IMR-90 (cell line): ENCODE measurements around the gene GNA15. TPM values are rescaled to one million over a fixed set of nuclear protein-coding genes. Genes with fewer than 3 reads are reported as not detected.

Experiments used
- ATAC-seq: fragments of 200-7000 bp; cut with Tn5 transposase; 2 replicates; pipeline ENCODE4 v1.9.1; 2020; ENCODE audit warnings: low read depth, mild to moderate bottlenecking, moderate library complexity
- BruUV-seq: library from RNA; stranded (reverse); fragments of 400-500 nt; replicated peaks from 2 replicates; lab custom pipeline; 2021; lab: Mats Ljungman, UMichigan
- CTCF ChIA-PET: fragments of 300-600 bp; formaldehyde crosslinking; extraction: SDS; loops from one replicate; lab custom pipeline; 2021; ENCODE audit warnings: antibody characterized with exemption; lab: Yijun Ruan, JAX
- POLR2A ChIA-PET: fragments of 300-600 bp; sonication (Branson Sonifier 250); formaldehyde crosslinking; loops from one replicate; lab custom pipeline; 2022; ENCODE audit warnings: antibody characterized with exemption; ENCODE audit not compliant: unreplicated experiment; lab: Charles Lee
- DNase-seq: peaks from one replicate; pipeline ENCODE4 v3.0.0; 2013
- H2AFZ ChIP-seq: replicated peaks from 2 replicates; pipeline ENCODE3; 2013; ENCODE audit warnings: low read length, mild to moderate bottlenecking; ENCODE audit not compliant: poor library complexity
- H2AK5ac ChIP-seq: 2 replicates; pipeline ENCODE4 v1.6.1; 2013; ENCODE audit warnings: low read depth, low read length, inconsistent platforms
- H2AK9ac ChIP-seq: replicated peaks from 2 replicates; pipeline ENCODE3; 2013; ENCODE audit warnings: mild to moderate bottlenecking, low read depth, low read length, moderate library complexity; ENCODE audit not compliant: poor library complexity
- H2BK120ac ChIP-seq: 2 replicates; pipeline ENCODE4 v1.6.1; 2013; ENCODE audit warnings: low read depth, low read length, inconsistent platforms
- H2BK15ac ChIP-seq: 3 replicates; pipeline ENCODE4 v1.6.1; 2013; ENCODE audit warnings: low read depth, low read length, inconsistent platforms
- H2BK20ac ChIP-seq: 2 replicates; pipeline ENCODE4 v1.6.1; 2013; ENCODE audit warnings: low read depth, mild to moderate bottlenecking, inconsistent platforms, low read length, moderate library complexity
- H2BK5ac ChIP-seq: 2 replicates; pipeline ENCODE4 v1.6.1; 2013; ENCODE audit warnings: mild to moderate bottlenecking, low read depth, low read length, inconsistent platforms; ENCODE audit not compliant: poor library complexity, severe bottlenecking
- H3K14ac ChIP-seq: replicated peaks from 2 replicates; pipeline ENCODE4 v1.6.1; 2013; ENCODE audit warnings: low read depth, low read length, inconsistent platforms
- H3K18ac ChIP-seq: 2 replicates; pipeline ENCODE4 v1.6.1; 2013; ENCODE audit warnings: low read depth, low read length, control low read depth
- H3K23ac ChIP-seq: 2 replicates; pipeline ENCODE4 v1.6.1; 2013; ENCODE audit warnings: low read depth, low read length, inconsistent platforms
- H3K27ac ChIP-seq: 2 replicates; pipeline ENCODE4 v1.5.1; 2013; ENCODE audit warnings: mild to moderate bottlenecking, control low read depth, low read length; ENCODE audit not compliant: insufficient read depth
- H3K27me3 ChIP-seq: 2 replicates; pipeline ENCODE4 v1.6.1; 2013; ENCODE audit warnings: low read length; ENCODE audit not compliant: control insufficient read depth, insufficient read depth
- H3K36me3 ChIP-seq: 2 replicates; pipeline ENCODE4 v1.6.1; 2013; ENCODE audit warnings: low read length, mixed read lengths; ENCODE audit not compliant: control insufficient read depth, insufficient read depth
- H3K4ac ChIP-seq: 2 replicates; pipeline ENCODE4 v1.6.1; 2013; ENCODE audit warnings: low read depth, low read length, inconsistent platforms
- H3K4me1 ChIP-seq: 2 replicates; pipeline ENCODE4 v1.6.1; 2013; ENCODE audit warnings: low read length, mixed read lengths; ENCODE audit not compliant: control insufficient read depth, insufficient read depth
- H3K4me2 ChIP-seq: 2 replicates; pipeline ENCODE4 v1.6.1; 2013; ENCODE audit warnings: low read depth, mild to moderate bottlenecking, control low read depth, low read length, moderate library complexity
- H3K4me3 ChIP-seq: 2 replicates; pipeline ENCODE4 v1.5.1; 2013; ENCODE audit warnings: low read depth, mild to moderate bottlenecking, control low read depth, low read length, moderate library complexity; ENCODE audit not compliant: insufficient read depth
- H3K56ac ChIP-seq: 2 replicates; pipeline ENCODE4 v1.6.1; 2013; ENCODE audit warnings: low read length, inconsistent platforms; ENCODE audit not compliant: insufficient read depth; ENCODE audit errors: extremely low read depth
- H3K79me1 ChIP-seq, 2 experiments: 2 replicates each; pipeline ENCODE4 v1.6.1; 2013; ENCODE audit warnings: low read length in 2 of 2, inconsistent platforms in 1 of 2, low read depth in 1 of 2
- H3K9ac ChIP-seq: 2 replicates; pipeline ENCODE4 v1.6.1; 2013; ENCODE audit warnings: low read depth, low read length, control low read depth
- H3K9me1 ChIP-seq: 2 replicates; pipeline ENCODE4 v1.6.1; 2013; ENCODE audit warnings: low read length, inconsistent platforms; ENCODE audit not compliant: insufficient read depth
- H3K9me3 ChIP-seq: 2 replicates; pipeline ENCODE4 v1.6.1; 2013; ENCODE audit warnings: low read length; ENCODE audit not compliant: control insufficient read depth, insufficient read depth
- H4K20me1 ChIP-seq: 2 replicates; pipeline ENCODE4 v1.6.1; 2013; ENCODE audit warnings: low read length, inconsistent platforms; ENCODE audit not compliant: insufficient read depth
- H4K5ac ChIP-seq: 2 replicates; pipeline ENCODE4 v1.6.1; 2013; ENCODE audit warnings: mild to moderate bottlenecking, low read depth, low read length, control low read depth
- H4K8ac ChIP-seq, 2 experiments: 2 replicates each; pipeline ENCODE4 v1.6.1; 2013; ENCODE audit warnings: low read depth in 2 of 2, low read length in 2 of 2, control low read depth in 1 of 2, inconsistent platforms in 1 of 2
- H4K91ac ChIP-seq: 2 replicates; pipeline ENCODE4 v1.6.1; 2013; ENCODE audit warnings: low read depth, low read length, inconsistent platforms; ENCODE audit not compliant: insufficient read depth
- BHLHE40 ChIP-seq: fragments of 150-350 bp; IDR thresholded peaks from 2 replicates; pipeline ENCODE4 v1.6.1; 2016; ENCODE audit warnings: mild to moderate bottlenecking, low read depth, low read length
- CEBPB ChIP-seq: IDR thresholded peaks from 2 replicates; pipeline ENCODE4 v1.6.1; 2012; ENCODE audit warnings: low read depth, low read length, improper control_type of control experiment
- CHD1 ChIP-seq: IDR thresholded peaks from 2 replicates; pipeline ENCODE4 v1.6.1; 2012; ENCODE audit warnings: low read depth, low read length, improper control_type of control experiment
- CTCF ChIP-seq: conservative IDR thresholded peaks from 2 replicates; pipeline ENCODE4 v1.5.1; 2012; ENCODE audit warnings: mild to moderate bottlenecking, low read depth, low read length, improper control_type of control experiment
- ELK1 ChIP-seq: fragments of 150-350 bp; IDR thresholded peaks from 2 replicates; pipeline ENCODE4 v1.6.1; 2016; ENCODE audit warnings: low read depth, mild to moderate bottlenecking, low read length, moderate library complexity, borderline replicate concordance
- FOS ChIP-seq: fragments of 150-350 bp; IDR thresholded peaks from 2 replicates; pipeline ENCODE4 v1.6.1; 2016; ENCODE audit warnings: low read depth, low read length
- MAFK ChIP-seq: IDR thresholded peaks from 2 replicates; pipeline ENCODE4 v1.6.1; 2012; ENCODE audit warnings: low read depth, low read length, improper control_type of control experiment
- MAZ ChIP-seq: IDR thresholded peaks from 2 replicates; pipeline ENCODE4 v1.6.1; 2012; ENCODE audit warnings: low read depth, mild to moderate bottlenecking, low read length, improper control_type of control experiment, moderate library complexity, borderline replicate concordance
- MXI1 ChIP-seq: IDR thresholded peaks from 2 replicates; pipeline ENCODE4 v1.6.1; 2012; ENCODE audit warnings: low read depth, mild to moderate bottlenecking, low read length, moderate library complexity, borderline replicate concordance
- NFE2L2 ChIP-seq: fragments of 150-350 bp; IDR thresholded peaks from 2 replicates; pipeline ENCODE4 v1.6.1; 2016; ENCODE audit warnings: low read depth, mild to moderate bottlenecking, low read length
- POLR2A ChIP-seq: IDR thresholded peaks from 2 replicates; pipeline ENCODE4 v1.6.1; 2012; ENCODE audit warnings: mild to moderate bottlenecking, low read depth, low read length
- RAD21 ChIP-seq: IDR thresholded peaks from 2 replicates; pipeline ENCODE4 v1.6.1; 2012; ENCODE audit warnings: low read length, improper control_type of control experiment
- RCOR1 ChIP-seq: IDR thresholded peaks from 2 replicates; pipeline ENCODE4 v1.6.1; 2012; ENCODE audit warnings: mild to moderate bottlenecking, low read length, improper control_type of control experiment; ENCODE audit not compliant: insufficient replicate concordance
- RFX5 ChIP-seq: IDR thresholded peaks from 2 replicates; pipeline ENCODE4 v1.8.0; 2012; ENCODE audit warnings: low read depth, mild to moderate bottlenecking, low read length, moderate library complexity
- SMC3 ChIP-seq: fragments of 150-350 bp; IDR thresholded peaks from 2 replicates; pipeline ENCODE4 v1.6.1; 2016; ENCODE audit warnings: low read depth, mild to moderate bottlenecking, antibody characterized with exemption, low read length, moderate library complexity
- USF2 ChIP-seq: fragments of 150-350 bp; IDR thresholded peaks from 2 replicates; pipeline ENCODE4 v1.6.1; 2017; ENCODE audit warnings: mild to moderate bottlenecking, antibody characterized with exemption, low read length, low read depth
- WGBS, 2 experiments: methylation state at CpG; one replicate each; pipeline versions ENCODE4 v1.1.5 to v1.1.7; 2013; ENCODE audit warnings: missing lambda C conversion rate in 2 of 2; ENCODE audit not compliant: insufficient read length in 1 of 2; ENCODE audit errors: extremely low coverage in 2 of 2; 5-methylcytosine and 5-hydroxymethylcytosine counted together
- dilution Hi-C: fragments of 300-500 bp; cut with HindIII; formaldehyde crosslinking; loops from one replicate; pipeline ENCODE4 v1.14.3; 2018; ENCODE audit warnings: low sequenced_read_pairs; ENCODE audit not compliant: unreplicated experiment
- in situ Hi-C: fragments of 300-500 bp; cut with MboI; formaldehyde crosslinking; loops from 3 replicates; pipeline ENCODE4 v1.14.3; 2019; ENCODE audit warnings: low sequenced_read_pairs, inconsistent platforms, mixed read lengths
- intact Hi-C: fragments of 100-400 bp; cut with micrococcal nuclease; formaldehyde crosslinking; loops from 2 replicates; pipeline ENCODE4 v1.10.0; 2022
- polyA plus RNA-seq, 3 experiments: library from polyadenylated mRNA; depleted of rRNA; stranded (reverse); fragments of >200 nt; gene quantifications; 2 replicates each; pipeline ENCODE4 v1.2.3, GENCODE V29; 2012; ENCODE audit warnings: low replicate concordance in 1 of 3
- total RNA-seq: library from RNA; depleted of rRNA; stranded (reverse); fragments of >200 nt; gene quantifications from 2 replicates; pipeline ENCODE4 v1.2.3, GENCODE V29; 2012

GNA15 gene
- total and polyA plus RNA-seq, 2 of the 4 experiments (the other 2 are of a cell fraction): 0.18 TPM; not detected in 1

- no peak overlapping the region for H3K23ac ChIP-seq
- H3K9me1 ChIP-seq: no peaks in the 10 kb centered on the region
- no peak overlapping the region for H2AK9ac ChIP-seq
- intact Hi-C loops (no loop called here), dilution Hi-C loops (no loop called here), in situ Hi-C loops (no loop called here)
- no peak overlapping the region for H4K8ac ChIP-seq
- H3K9me3 ChIP-seq: no peaks in the 10 kb centered on the region
- peaks cover 2% of the 10 kb centered on the region; the same call in 1 of the 2 replicates for H4K20me1 ChIP-seq
- peak overlapping the region; percentile 68 for H2AFZ ChIP-seq
- H4K91ac ChIP-seq: no peak overlapping the region
- no peaks in the 10 kb centered on the region for H3K79me1 ChIP-seq
- H2BK15ac ChIP-seq: no peak overlapping the region
- no peaks in the 10 kb centered on the region for H3K4me1 ChIP-seq
- no peak overlapping the region for H2BK5ac ChIP-seq
- H3K4ac ChIP-seq: no peak overlapping the region
- no peak overlapping the region for H4K5ac ChIP-seq
- H3K4me3 ChIP-seq: no peak overlapping the region
- no peak overlapping the region for H3K4me2 ChIP-seq
- H3K27me3 ChIP-seq: no peaks in the 10 kb centered on the region
- H3K36me3 ChIP-seq: peaks cover 4% of the 10 kb centered on the region
- TF ChIP-seq MAZ (no peak), CHD1 (no peak), RAD21 (peak; percentile 38; the same call in 1 of the 2 replicates), SMC3 (peak; percentile 48; the same call in 1 of the 2 replicates), RCOR1 (no peak), BHLHE40 (no peak), USF2 (no peak), NFE2L2 (no peak), CTCF (peak; percentile 53), CEBPB (no peak), ELK1 (no peak), MAFK (no peak), MXI1 (no peak), POLR2A (no peak), FOS (no peak), RFX5 (no peak)
- peak; percentile 88 for ATAC-seq
- 10% methylated on average over 5 of the region's 14 CpGs; no CpG with 5 or more reads in 1 of the 2 experiments for WGBS, 2 experiments
- ChIA-PET CTCF (no interaction called here), POLR2A (no interaction called here)
- no peak overlapping the region for H3K9ac ChIP-seq
- no TSS peak for BruUV-seq
- H2AK5ac ChIP-seq: no peak overlapping the region; the same call in 1 of the 2 replicates
- no peak overlapping the region for H3K27ac ChIP-seq
- H2BK20ac ChIP-seq: no peak overlapping the region
- H3K56ac ChIP-seq: no peak overlapping the region
- H2BK120ac ChIP-seq: no peak overlapping the region
- H3K18ac ChIP-seq: no peak overlapping the region
- no peak overlapping the region for H3K14ac ChIP-seq
- no peak for DNase-seq
Measured at GRCh38 chr19:3125900-3126524, 9.8 kb upstream of the GNA15 start.
